SH-SY5Y (cell line): ENCODE measurements around the gene TUBGCP2.

Experiments used
- GATA2 ChIP-seq: IDR thresholded peaks from 2 replicates; pipeline ENCODE4 v1.6.1; 2011; ENCODE audit warnings: mild to moderate bottlenecking, low read depth, low read length
- GATA3 ChIP-seq: IDR thresholded peaks from 2 replicates; pipeline ENCODE4 v1.6.1; 2011; ENCODE audit warnings: low read depth, mild to moderate bottlenecking, low read length, moderate library complexity

DNA sequence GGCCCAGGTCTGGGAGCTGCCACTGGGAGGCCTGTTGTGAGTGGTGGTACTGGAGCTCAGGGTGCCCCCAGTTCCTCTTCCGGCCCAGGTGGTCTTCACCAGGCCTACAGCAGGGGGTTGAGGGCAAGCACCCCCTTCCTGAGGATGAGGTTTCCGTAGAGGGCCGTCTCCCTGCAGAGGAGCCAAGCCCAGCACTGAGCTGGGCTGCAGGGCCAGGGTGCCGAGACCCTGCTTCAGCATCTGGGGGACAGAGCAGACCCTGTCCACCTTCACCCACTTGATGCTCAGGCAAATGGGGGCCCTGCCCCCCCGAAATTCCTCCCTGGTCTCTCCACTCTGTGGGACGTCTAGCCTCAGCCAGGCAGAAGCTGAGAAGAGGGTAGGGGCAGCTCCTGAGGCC is 46.6 kb upstream of the TUBGCP2 start:
- TF ChIP-seq GATA2 (no peak), GATA3 (no peak)
